Measurements from ENCODE around the gene LPCAT1.
"Not testable (repeated sequence)": the region's sequence is repeated elsewhere in the genome, so short reads cannot be mapped to it uniquely, and the experiment has no call there.

LPCAT1 gene, protein sequence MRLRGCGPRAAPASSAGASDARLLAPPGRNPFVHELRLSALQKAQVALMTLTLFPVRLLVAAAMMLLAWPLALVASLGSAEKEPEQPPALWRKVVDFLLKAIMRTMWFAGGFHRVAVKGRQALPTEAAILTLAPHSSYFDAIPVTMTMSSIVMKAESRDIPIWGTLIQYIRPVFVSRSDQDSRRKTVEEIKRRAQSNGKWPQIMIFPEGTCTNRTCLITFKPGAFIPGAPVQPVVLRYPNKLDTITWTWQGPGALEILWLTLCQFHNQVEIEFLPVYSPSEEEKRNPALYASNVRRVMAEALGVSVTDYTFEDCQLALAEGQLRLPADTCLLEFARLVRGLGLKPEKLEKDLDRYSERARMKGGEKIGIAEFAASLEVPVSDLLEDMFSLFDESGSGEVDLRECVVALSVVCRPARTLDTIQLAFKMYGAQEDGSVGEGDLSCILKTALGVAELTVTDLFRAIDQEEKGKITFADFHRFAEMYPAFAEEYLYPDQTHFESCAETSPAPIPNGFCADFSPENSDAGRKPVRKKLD

DNA sequence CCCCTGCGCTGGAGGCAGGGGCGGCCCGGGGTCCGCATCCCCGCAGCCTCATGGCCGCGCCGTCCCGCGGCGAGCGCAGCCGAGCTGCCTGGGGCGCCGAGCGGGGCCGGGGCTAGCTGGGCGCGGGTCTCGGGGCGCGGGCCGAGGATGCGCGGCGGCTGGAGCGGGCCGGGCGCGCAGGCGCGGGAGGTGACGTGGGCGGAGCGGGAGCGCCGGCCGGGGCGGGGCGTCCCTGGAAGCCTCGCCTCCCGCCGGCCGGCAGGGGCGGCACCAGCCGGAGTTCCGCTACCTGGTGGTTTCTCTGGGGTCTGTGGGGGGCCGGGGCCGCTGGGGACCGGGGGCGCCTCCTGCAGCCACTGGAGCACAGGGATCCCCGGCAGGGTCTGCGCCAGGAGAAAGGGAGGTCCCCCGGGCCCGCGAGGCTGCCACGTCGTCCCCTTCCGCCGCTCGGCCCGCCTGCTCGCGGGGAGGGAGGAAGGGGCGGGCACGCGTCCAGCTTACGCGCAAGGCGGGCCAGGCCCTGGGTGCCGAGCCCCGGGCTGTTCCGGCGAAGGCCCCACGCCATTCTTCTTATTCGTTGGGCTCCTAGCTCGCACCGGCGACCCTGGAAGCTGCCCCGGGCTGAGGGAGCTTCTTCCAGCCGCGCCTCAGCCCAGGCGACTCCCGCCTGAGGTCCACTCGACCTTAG lies at the start of gene LPCAT1:
Gene LPCAT1 (minus strand): TSS at position 168 of the 688 bp plus-strand sequence. CDS start 116 bp downstream, at position 52.
- peak; percentile 69 for DNase-seq

DNA sequence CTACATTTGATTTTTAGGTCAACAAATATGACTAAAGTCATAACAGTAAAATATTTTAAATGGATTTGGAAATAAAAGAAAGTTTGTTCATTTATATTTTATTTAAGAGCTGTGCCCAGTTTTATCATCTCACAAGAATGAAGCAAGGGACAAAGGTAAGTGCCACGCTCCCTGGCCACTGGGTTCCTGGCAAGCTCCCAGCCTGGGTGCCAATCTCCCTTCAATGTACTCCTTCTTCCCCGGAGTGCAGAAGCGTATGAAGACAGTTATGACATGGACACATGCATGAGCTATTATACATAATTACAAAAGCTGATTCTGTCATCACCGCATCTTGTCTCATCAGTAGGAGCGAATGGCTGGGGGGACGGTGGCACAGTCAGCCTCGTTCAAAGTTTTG lies 48.1 kb upstream of the LPCAT1 start:
- DNase-seq = not testable (repeated sequence)

DNA sequence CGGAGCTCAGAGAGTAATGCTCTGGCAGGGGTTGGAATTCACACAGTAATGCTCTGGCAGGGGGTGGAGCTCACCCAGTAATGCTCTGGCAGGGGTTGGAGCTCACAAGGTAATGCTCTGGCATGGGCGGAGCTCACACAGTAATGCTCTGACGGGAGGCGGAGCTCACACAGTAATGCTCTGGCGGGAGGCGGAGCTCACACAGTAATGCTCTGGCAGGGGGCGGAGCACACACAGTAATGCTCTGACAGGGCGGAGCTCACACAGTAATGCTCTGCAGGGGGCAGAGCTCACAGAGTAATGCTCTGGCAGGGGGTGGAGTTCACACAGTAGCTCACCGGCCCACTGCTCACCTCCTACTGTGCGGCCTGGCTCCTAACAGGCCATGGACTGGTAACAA lies 47.2 kb upstream of the LPCAT1 start:
- DNase-seq = no peak

DNA sequence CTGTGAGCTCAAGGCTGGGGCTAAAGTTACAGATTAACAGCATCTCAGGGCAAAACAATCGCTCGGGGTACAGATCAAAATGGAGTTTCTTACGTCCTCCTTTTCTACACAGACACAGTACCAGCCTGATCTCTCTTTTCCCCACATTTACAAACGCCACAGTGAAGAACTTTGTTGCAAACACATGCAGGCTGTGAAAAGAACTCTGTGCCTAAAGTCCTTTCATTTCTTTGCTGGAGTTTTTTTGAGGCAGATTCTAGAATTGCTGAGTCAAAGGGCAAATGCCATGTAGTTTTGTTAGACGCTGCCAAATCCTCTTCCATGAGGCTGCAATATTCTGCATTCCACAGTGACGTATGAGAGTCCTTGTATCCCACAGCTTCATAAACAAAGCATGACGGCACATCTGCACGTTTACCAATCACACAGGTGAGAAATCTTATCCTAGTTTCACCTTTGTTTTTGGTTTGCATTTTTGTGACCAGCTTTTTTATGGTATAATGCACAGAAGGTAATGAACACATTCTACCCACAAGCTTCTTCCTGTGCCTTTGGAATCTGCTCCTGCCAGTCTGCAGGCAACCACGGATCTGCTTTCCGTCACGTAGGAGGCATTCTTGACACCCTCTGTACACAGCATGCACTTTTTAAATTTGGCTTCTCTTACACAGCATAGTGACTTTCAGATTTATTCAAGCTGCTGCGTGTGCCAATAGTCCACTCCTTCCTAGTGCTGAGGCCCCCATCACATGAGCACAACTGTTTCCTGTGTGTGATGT lies 44.6 kb upstream of the LPCAT1 start:
- DNase-seq = no peak

DNA sequence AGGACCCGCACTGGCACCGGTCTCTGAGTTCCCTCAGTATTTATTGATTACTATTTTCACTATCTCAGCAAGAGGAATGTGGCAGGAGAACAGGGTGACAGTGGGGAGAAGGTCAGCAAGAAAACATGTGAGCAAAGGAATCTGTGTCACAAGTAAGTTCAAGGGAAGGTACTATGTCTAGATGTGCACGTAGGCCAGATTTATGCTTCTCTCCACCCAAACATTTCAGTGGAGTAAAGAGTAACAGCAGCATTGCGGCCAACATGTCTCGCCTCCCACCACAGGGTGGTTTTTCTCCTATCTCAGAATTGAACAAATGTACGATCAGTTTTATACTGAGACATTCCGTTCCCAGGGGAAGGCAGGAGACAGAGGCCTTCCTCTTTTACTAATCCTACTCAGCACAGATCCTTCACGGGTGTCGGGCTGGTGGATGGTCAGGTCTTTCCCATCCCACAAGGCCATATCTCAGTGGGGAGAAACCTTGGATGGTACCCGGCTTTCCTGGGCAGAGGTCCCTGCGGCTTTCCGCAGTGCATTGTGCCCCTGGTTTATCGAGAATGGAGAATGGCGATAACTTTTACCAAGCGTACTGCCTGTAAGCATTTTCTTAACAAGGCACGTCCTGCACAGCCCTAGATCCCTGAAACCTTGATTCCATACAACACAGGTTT lies 43.9 kb upstream of the LPCAT1 start:
- not testable (repeated sequence) for DNase-seq

DNA sequence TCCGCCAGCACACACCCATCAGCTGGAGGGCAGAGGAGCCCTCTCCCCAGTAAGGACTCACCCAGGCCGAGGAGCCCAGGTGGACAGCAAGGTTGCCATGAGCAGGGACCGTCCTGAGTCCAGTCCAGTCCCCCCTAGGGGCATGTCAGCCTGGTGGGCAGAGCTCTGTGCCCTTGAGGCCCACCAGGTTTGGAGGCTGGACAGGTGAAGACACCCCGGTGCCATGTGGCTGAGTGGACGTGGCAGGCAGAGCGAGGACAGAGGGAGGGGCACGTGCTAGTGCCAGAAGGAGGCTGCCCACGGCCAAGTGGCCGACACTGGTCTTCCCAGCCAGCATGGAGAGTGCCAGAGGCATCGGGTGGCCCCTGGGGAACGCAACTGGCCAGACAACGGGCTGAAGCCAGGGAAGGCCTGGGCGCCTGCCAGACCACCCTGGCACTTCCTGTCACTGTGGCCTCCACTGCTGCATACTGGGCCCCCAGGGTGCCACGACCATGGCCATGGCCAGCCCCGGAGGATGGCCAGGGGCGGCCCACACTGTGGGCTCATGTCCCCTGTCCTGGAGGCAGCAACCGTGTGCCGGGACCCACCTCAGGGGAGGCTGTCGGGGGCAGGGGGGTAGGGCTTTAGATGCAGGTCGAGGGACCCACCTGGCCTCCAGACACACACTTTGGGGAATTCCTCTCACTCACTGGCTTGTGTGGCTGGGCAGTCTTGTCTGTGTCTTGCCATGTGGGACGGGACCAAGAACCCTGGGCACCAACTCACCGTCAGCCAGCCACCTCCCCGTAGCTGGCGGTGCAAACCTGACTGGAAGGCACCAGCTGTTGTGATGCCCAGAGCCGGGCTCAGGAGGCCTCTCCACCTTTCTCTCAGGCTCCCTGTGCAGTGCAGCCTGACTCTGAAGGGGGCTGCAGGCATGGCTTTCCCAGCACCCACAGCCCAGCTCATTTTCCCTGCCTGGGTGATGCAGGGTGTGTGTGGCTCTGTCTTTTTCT lies 42.3 kb upstream of the LPCAT1 start:
- DNase-seq = no peak

DNA sequence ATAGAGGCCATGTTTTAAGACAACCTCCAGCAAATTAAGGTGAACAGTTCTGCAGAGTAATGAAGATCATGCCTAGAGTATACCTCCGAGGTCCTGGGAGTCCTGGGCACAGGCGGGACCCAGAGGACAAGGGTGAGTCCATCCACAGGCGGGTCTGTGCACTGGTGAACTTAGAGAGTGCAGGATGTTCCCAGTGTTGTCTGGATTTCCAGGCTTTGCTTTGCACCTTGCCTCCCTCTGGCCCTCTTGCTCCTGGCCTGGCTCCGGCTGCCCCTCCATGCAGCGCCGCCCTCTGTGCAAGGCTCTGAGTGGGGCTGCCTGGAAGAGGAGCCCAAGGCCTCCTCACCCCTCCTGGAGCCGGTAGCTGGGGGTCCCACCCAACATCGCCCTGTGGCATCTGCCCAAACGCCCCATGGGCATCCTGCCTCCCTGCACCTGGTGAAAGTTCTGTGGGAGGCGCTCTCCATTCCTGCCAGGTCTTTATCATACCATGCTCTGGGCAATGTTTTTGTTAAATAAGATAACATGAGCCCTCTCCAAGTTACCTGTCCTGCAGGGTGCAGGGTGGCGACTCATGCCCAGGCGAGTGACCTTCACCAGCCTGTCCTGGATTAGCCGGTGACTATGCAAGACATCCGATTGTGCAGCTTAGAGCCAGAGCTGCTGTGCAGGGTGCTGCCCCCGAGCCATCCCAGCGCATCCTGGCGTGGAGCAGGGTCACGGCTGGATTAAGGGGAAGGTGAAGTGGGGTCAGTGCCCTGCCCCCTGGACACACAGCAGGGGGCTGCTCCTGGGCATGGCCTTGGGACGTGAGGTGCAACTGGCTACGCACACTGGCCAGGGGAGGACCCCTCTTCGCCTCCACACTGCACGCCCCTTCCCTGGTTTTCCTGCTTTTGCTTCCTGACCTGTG lies 41.3 kb upstream of the LPCAT1 start:
- DNase-seq = no peak

DNA sequence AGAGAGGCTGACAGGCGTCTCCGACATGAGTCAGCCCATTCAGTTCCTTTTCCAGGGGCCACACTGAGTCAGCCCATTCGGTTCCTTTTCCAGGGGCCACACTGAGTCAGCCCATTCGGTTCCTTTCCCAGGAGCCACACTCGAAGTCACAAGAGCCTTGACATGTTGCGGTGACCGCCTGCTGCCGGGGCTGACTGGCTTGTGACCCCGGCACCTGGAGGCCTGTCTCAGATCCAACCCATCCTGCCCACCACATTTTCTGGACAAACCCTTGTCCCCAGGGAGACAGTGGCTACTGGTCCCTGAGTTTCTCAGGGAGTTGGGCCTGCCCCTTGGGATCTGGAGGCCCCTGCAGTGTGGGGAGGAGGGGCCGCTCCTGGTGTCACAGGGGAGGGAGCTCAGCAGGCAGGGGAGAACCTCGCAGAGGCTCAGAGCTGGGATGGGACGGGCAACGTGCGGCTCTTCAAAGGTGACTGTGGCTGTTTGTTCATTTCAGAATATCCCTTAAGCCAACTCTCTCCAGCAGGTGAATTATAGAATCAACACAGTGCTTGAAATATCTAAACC lies 40.5 kb upstream of the LPCAT1 start:
- no peak for DNase-seq

DNA sequence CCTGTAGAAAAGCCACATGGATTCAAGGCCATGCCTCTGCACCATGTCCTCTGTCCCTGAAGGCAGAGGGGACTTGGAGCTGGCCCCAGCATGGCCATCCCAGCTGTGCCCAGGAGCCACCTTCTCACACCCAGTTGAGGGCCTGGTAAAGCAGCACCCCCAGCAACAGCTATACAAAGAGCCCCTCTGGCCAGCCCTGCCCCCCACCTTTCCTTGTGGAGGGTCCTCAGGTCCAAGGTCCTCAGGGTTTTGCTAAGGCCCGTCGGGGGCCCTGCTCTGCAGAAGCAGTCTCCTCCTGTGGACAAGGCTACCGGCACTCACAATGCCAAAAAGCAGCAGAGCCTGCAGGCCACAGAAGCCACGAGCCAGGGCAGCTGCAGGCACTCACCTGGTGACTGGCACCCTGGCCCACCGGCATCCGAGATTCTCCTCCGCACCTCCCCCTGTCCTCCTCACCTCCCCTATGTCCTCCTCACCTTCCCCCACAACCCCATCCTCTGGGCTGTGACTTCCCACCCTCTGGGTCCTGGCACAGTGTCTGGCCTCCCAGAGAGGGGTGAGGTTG lies 39.9 kb upstream of the LPCAT1 start:
- DNase-seq = no peak

DNA sequence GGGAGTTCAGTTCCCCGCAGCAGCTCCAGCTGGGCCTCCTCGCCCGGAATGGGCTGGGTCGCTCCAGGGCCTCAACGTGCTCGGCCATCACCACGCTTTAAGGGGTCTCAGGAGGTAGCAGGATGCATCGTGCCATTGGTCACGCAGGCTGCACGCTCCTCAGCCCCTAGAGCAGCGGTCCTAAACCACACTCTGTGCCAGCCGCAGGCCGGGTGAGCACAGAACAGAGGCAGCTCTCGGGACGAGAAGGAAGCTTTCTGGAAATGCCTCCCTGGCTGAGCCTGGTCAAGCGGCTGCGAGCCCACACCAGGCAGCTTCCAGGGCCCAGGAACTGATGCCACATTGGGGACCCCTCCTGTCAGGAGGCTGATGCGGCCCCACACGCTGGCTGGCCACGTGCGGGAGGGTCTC lies 39.3 kb upstream of the LPCAT1 start:
- DNase-seq = no peak

DNA sequence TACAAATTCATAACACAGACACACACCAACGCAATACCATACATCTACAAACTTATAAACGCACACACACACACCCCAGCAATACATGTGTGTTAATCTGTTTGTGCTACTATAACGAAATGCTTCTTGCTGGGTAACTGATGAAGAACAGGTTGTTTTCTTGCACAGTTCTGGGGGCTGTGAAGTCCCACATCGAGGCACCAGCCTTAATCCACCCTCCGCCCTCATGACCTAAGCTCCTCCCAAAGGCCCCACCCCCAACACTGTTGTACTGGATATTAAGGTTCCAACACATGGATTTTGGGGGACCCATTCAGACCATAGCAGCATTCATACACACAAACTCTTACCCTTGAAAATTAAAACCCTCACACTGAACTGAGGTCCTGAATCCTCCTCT lies 38.8 kb upstream of the LPCAT1 start:
- DNase-seq = no peak

DNA sequence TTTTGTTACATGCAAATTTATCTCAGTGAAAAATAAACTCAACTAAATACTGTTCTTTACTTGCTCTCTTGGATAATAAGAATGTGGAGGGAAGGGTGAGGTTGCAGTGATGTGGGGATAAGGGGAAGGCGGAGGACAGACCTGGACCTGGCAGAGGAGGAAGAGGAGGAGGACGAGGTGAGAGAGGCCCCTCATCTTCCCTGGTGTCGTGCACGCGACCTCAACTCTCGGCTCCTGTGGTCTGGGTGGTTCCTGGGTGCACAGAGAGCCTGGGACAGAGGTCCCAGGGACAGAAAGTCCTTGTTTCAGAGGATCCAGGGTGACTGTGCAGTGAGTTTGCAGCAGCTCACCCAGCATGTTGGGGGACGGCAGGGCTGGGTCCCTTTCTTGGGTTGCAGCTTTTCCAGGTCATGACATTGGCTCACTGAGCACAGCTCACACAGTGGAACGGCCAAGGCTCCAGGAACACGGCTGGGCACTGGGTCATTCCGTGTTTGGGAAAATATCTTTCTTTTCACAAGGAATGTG lies 37.7 kb upstream of the LPCAT1 start:
- no peak for DNase-seq

DNA sequence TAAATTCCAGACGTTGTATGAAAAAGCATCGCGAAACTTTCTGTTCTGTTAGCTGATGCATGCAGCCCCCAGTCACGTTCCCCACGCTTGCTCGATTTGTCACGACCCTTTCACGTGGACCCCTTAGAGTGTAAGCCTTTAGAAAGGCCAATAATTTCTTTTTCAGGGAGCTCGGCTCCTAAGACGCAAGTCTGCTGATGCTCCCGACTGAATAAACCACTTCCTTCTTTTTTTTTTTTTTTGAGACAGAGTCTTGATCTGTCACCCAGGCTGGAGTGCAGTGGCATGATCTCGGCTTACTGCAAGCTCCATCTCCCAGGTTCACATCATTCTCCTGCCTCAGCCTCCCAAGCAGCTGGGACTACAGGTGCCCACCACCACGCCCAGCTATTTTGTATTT lies 36.7 kb upstream of the LPCAT1 start:
- not testable (repeated sequence) for DNase-seq

DNA sequence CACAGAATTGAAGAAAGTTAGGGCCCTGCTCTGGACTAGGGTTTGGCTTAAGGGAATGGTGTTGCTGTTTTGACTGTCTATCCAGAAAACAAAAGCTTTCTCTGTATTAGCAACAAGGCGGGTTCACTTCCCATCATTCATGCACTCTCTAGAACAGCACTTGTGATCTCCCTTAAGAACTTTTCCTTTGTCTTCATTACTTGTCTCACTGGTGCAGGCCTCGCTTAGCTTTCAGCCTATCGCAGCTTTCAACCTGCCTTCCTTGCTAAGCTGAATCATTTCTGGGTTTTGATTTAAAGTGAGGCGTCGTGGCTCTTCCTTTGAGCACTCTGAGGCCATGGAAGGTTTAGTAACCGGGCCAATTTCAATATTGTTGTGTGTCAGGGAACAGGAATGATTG lies 35.2 kb upstream of the LPCAT1 start:
- DNase-seq = no peak

DNA sequence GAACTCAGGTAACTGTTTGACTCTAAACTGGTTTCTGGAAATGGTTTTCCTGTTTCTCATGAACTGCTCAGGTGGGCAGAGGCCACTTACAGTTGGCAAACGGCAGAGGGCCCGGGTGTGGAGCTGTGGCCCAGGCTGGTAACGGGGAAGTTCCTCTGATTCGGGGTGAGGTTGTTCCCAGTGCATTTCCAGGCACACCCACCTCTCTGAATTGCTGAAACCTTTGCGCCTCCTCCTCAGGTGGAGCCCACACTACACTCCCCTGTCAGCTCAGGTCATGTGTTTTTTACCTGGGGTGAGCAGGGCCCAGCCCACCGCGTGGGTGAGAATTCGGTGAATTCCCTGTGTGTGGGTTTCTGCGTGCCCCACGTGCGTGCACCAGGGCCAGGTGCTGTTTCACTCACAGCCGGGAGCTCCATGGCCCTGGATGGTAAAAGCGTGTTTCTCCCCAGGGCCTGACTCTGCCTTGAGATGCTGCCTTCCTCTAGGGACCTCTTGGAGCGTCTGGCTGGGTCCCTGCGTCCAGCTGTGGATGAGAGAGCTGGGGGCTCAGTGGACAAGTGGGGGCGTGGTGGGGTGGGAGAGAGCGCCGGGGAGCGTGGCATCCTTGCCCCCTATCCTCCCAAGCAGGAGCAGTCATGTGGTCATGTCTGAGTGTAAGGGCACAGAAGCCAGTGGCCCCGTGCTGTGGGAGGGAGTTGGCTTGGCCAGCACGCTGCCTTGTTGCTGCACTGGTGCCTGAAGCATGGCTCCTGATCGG lies 33.5 kb upstream of the LPCAT1 start:
- DNase-seq = no peak

DNA sequence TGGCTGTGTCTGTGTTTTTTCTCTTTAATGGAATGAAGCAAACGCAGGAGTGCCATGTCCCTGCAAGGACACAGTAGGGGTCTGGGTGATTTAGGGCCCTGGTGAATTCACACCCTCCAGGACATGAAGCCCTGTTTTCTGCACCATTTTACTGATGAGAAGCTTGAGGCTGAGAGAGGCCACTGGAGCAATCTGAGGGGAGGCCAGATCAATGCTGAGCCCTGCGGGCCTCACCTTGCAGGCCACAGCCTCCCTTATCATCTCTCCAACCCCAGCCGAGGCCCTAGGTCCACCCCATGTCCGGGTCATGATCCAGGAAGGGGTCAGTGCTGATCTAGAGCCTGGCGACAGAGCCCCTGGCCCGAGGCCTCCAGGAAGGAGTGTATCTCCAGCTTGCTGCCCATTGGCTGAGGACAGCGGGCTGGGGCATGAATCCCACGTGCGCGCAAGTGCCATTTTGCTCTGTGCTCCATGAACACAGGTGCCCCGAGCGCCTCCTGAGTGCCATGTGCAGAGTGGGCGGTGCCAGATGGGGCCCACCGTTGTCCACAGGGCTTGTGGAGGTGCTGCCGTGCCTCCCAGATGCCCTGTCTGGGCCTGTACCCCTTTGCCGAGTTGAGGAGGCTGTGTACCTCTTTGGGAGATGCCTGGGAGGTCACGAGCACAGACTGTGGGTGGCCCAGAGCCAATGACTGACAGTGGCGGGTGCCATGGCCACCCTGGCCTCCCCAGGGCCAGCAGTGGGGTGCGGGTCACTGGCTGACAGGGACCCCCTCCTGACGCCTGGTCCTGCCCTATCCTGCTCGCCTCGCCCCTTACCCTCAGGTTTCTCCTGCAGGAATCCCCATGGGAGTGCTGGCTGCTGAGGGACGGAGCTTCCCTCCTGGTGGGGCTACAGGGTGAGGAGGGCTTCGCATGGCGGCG lies 32.3 kb upstream of the LPCAT1 start:
- DNase-seq = no peak
